GM18505 (cell line): Measurements from ENCODE around the gene PAX6.

Experiments
- ATAC-seq: cut with Tn5 transposase; IDR thresholded peaks from one replicate; pipeline ENCODE4 v1.9.1; 2021; ENCODE audit not compliant: unreplicated experiment
- POLR2A ChIP-seq: IDR thresholded peaks from 4 replicates; pipeline ENCODE4 v1.6.1; 2011; ENCODE audit warnings: borderline replicate concordance; ENCODE audit not compliant: insufficient read depth, insufficient read length; ENCODE audit errors: extremely low read depth

Gene PAX6

GRCh38 chr11:31802609-31802989 lies 8.5 kb downstream of the PAX6 start:
- ATAC-seq: no peak
- TF ChIP-seq POLR2A: no peak

GRCh38 chr11:31802000-31802551 lies 9.0 kb downstream of the PAX6 start:
- no peak for ATAC-seq
- TF ChIP-seq POLR2A: no peak

DNA sequence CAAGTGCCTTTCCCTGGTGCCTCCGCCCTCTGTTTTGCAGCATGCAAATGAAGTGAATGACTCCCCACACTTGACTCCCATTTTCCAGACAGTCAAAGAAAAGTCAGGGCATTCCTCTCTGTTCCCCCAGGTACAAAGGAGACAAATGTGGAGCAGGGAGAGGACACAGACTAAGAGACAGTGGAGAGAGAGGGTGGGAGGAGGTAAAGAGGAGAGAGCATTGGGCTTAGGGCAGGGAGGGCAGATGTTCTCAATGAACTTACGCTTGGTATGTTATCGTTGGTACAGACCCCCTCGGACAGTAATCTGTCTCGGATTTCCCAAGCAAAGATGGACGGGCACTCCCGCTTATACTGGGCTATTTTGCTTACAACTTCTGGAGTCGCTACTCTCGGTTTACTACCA lies 9.8 kb downstream of the PAX6 start:
- no peak for ATAC-seq
- no peak for TF ChIP-seq POLR2A

DNA sequence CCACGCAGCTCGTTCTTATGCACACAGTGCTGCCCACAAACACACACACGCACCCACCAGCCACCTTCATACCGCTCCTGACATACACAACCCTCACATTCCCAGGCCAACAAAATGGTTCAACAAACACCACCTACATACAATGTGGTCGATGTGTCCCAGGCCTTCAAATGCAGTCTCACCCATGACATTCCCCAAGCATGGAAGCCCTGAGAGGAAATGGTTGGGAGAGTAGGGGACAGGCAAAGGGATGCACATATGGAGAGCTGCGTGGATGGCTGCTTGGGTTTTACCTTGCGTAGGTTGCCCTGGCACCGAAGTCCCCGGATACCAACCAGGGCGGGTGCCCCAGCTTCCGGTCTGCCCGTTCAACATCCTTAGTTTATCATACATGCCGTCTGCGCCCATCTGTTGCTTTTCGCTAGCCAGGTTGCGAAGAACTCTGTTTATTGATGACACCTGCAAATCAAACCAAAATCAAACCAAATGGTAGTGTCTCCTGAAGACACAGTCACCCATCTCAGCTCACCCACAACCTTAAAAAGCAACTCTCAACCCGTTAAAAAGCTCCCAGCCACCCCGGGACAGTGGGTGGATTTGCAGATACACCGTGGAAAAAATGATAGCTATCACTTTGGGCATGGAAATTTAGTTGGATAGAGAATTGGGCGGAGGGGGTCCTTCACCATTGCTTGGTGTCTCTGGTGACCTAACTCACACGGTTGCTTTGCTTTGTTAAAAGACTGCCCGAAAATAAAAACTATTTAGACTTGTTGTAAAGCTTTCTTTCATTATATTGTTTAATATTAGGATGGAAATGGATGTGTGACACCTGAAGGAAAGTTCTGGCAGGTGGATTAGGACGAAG lies 10.5 kb downstream of the PAX6 start:
- TF ChIP-seq POLR2A: no peak
- ATAC-seq: no peak

GRCh38 chr11:31799435-31800397 lies 11.4 kb downstream of the PAX6 start:
- ATAC-seq: no peak
- no peak for TF ChIP-seq POLR2A

DNA sequence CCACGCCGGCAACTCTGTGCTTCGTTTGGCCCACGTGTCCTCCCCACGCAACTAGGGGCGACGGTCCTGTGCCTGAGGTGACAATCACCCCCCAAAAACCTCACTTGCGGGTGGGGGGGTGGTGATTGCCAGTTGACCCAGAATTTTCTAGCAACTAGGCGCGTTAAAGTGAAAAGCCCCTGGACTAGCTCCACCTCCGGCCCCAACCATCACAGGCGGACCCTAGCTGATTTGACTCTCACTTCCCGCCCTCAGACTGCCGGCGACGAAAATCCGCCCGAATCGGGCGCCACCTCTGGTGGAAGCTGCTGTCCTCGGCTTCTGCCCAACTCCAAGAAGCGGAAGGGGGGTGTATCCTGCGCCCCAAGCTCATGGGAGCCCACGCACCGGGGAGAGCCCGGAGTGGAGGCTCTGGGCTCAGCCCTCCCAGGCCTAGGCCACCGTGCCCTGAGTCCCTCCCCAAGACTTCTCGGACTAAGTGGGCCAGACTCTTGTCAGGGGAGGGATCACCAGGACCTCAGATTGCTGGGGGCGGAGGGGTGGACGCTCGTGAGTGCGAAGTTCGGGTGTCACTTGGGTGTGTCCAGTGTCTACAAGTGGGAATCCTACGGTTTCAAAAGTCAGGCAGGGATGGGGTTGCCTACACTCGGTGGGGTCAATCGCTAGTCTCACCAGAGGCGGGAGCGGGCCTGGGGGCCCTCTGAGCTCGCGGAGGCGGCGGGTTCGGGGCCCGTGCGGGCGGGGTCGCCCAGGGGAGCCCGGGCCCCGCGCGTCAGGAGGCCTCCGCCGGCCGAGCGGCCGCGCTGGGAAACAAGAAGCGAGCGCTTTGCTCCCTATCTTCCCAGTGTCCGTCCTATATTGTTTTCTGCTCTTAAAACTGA lies 12.3 kb downstream of the PAX6 start:
- peak; percentile 65 for ATAC-seq
- no peak for TF ChIP-seq POLR2A

DNA sequence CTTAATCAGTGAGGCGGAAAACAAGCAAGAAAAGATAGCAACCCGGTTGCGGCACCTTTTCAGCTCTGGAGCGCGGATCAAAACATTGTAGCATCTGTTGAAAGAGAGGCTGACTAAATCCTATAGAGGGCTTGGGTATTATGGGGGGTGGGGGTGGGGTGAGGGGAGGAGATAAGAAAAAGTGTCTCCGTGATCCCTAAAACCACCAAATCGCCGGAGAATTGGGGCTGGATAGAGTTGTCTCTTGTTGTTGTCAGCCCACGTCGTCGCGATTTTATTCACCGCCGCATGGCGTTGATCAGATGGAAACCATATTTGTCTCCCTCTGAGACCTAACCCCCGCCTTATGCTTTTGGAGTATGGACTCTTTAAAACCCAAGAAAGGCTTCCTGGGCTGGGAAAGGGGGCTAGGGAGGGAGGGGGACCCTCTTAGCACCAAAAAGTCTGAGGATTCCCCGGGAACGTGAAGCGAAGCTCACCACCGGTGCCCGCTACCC lies 13.0 kb downstream of the PAX6 start:
- no peak for ATAC-seq
- TF ChIP-seq POLR2A: no peak

DNA sequence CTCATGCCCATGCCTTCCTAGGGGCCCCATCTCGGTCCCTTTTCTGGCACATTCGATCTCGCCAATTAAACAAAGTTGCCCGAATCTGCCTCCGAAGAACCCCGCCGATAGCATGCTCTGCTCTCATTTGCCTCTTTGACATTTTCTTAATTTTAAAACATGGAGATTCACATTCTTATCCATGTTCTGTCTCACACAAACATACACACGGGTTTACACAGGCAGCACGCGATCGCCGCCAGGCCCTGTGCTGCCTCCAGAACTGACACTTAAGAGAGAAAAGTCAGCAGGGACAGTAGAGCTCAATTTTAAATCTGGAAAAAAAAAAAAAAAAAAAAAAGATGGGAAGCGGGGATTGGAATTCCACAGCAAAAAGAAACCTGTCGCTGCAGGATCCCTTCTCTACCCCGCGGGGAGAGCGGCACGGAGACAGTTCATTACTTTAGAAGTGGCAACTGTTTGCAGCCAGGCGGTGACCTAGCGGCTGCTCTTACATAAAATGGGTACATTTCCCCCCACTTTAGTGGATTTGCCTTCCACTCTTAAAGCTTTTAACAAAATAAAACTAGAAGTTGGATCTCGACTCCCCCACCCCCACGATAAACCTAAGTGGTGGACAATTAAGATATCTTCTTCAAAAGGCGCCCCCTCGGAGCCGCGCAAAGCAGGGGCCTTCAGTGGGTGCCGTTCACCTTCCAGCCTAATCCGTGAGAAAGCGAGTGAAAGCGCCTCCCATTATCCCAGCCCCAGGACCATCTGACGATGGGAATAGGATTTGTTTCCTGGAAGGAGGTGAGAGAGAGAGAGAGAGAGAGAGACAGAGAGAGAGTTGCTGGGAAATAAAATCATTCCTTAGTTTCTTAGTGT lies 13.7 kb downstream of the PAX6 start:
- TF ChIP-seq POLR2A: no peak

DNA sequence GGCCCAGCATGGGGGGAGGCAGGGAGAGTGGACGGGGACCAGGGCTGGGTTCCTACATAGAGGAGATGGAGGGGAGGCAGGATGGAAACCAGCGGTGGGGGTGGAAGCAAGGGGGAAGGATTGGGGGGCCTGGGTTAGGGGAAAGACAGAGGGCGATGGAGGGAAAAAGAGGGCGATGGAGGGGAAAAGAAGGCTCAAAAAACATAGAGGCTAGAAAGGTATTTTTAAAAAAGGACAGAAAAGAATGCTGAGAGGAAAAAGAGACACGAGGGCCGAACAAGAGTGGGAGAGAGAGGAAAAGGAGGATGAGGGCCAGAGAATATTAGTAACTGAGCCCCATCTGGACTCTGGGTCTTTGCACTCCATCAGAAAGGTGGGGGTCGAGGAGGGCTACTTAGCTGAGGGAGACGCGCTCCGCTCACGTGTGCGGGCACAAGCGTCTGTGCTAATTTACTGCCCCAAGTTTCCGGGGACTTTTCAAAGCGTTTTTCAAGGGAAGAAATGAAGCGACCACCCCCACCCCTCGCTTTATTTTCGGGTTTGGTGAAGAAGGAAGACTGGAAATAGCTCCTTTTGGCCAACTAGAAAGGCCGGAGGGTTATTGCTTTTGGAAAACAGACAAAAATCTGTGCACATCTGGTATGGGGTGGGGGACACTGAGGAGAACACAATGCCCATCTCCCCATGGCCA lies 14.5 kb downstream of the PAX6 start:
- ATAC-seq: no peak
- TF ChIP-seq POLR2A: no peak

More for the DNA sequence above, 13.7 kb downstream of the PAX6 start:
- no peak for ATAC-seq

DNA sequence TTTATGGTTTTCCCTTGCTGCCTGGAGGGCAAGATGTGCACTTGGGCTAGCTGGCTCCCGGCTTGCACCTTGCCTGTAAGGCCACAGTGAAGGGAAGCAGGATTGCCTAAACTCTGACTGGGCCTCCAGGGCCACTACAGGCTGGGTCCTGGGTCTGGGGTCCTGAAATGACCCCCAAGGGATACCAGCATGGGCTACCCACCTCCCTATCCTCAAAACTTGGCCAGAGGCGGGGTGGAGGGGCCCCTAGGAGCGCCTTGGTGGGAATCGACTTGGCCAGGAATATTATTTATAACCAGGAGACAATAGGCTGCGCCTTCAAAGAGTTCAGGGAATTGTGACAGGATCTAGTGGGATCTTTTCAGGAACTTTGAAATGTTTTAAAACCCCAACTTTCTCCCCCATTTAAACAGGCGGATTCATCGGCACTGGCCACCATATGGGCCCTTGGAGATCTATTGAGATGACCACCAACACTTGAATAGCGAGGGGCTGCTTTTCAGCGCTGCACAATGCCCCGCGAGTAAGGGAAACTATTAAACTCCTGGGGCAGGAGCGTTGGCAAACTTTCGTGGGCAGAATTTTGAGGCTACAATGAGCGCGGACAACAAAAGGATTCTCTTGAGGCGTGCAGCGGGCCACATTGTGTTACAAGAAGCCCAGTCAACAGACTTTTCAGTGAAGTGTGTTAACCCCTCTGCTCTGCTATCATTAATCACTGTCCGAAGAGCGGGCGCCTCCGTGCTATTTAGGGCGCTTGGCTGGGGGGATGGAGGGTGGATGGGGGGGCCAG lies 15.2 kb downstream of the PAX6 start:
- TF ChIP-seq POLR2A: no peak
- no peak for ATAC-seq
